ENCODE results near the gene ANKS1B.

- TF ChIP-seq CTCF (IDR thresholded peaks at IDR 0.05 in 2 of 3, conservative IDR thresholded peaks at IDR 0.05 in 1 of 3; ENCODE audit: borderline replicate concordance in 1 of 3, insufficient read depth in 1 of 3, low read depth in 2 of 3, low read length in 2 of 3): no peak
- no peak for TF ChIP-seq RAD21 (IDR thresholded peaks at IDR 0.05; ENCODE audit: low read depth)
- TF ChIP-seq POLR2A (IDR thresholded peaks at IDR 0.05; ENCODE audit: borderline replicate concordance, extremely low read depth, insufficient read depth, insufficient read length): no peak
- no peak for TF ChIP-seq TCF7L2 (IDR thresholded peaks at IDR 0.05; ENCODE audit: borderline replicate concordance, extremely low read depth, insufficient read depth, insufficient read length)
- no peak for TF ChIP-seq YY1 (IDR thresholded peaks at IDR 0.05; ENCODE audit: extremely low read depth, insufficient replicate concordance, low read depth, low read length)
Observed at GRCh38 chr12:98856897-98857540, 1127.7 kb downstream of the ANKS1B start.

Data from HCT116 (cell line).